Activated B cell treated with CpG ODN at 0.5 μM for 24 hours (primary cell): Measurements from ENCODE around the gene CIAO1. TPM values are rescaled to one million over a fixed set of nuclear protein-coding genes. Genes with fewer than 3 reads are reported as not detected.
A peak's percentile ranks its signal among the peaks of the same experiment; 100 is the strongest.

ENCODE experiments used
- ATAC-seq: fragments of 200-7000 bp; cut with Tn5 transposase; one replicate; pipeline ENCODE4 v1.10.0; 2021; ENCODE audit warnings: low read depth, mild to moderate bottlenecking, moderate library complexity
- CTCF ChIA-PET: fragments of 350-600 bp; sonication (Branson Sonifier 250); formaldehyde crosslinking; loops from one replicate; lab custom pipeline; 2021; ENCODE audit warnings: antibody characterized with exemption; lab: Charles Lee
- POLR2A ChIA-PET: fragments of 350-600 bp; sonication (Branson Sonifier 250); formaldehyde crosslinking; loops from one replicate; lab custom pipeline; 2021; ENCODE audit warnings: antibody characterized with exemption; lab: Charles Lee
- DNase-seq: peaks from one replicate; pipeline ENCODE4 v3.0.0; 2022
- H3K27ac Mint-ChIP-seq: one replicate; pipeline ENCODE4 v1.8.0; 2020; ENCODE audit warnings: mixed read lengths
- H3K27me3 Mint-ChIP-seq: one replicate; pipeline ENCODE4 v1.8.0; 2021; ENCODE audit warnings: mixed read lengths
- H3K36me3 Mint-ChIP-seq: one replicate; pipeline ENCODE4 v1.8.0; 2021; ENCODE audit warnings: low read depth, mixed read lengths
- H3K4me1 Mint-ChIP-seq: one replicate; pipeline ENCODE4 v1.8.0; 2021; ENCODE audit warnings: mixed read lengths
- H3K4me3 Mint-ChIP-seq: one replicate; pipeline ENCODE4 v1.8.0; 2020; ENCODE audit warnings: mild to moderate bottlenecking, mixed read lengths
- H3K9me3 Mint-ChIP-seq: one replicate; pipeline ENCODE4 v1.8.0; 2020; ENCODE audit warnings: mixed read lengths
- CTCF ChIP-seq: fragments of 200-600 bp; IDR thresholded peaks from one replicate; pipeline ENCODE4 v1.8.0; 2022; ENCODE audit warnings: antibody characterized with exemption, mild to moderate bottlenecking
- intact Hi-C: fragments of 100-400 bp; cut with micrococcal nuclease; formaldehyde crosslinking; loops from one replicate; pipeline ENCODE4 v1.15.1; 2024
- total RNA-seq: library from RNA; stranded (reverse); gene quantifications from 2 replicates; pipeline ENCODE4 v1.2.3, GENCODE V29; 2022

CIAO1 gene
- total RNA-seq, 1 donor from 2014 or later = 71.6 TPM

- Mint-ChIP-seq H3K4me1 (peaks cover 83% of the 10 kb centered on the region), H3K27ac (peak overlapping the region; percentile 80), H3K9me3 (no peaks in the 10 kb centered on the region), H3K36me3 (peaks cover 69% of the 10 kb centered on the region), H3K27me3 (no peaks in the 10 kb centered on the region), H3K4me3 (peak overlapping the region; percentile 25)
- ChIA-PET CTCF (interaction anchor here (1.0 to 4.2 kb wide), 3 partner anchors 24 to 84 kb away, joined by 3 to 22 read pairs (median 4); no protein-coding TSS in a partner anchor), POLR2A (interaction anchor here (1.1 to 4.7 kb wide), 3 partner anchors 10 to 53 kb away, joined by 3 to 40 read pairs (median 4); partner anchors contain the start of gene STARD7)
- DNase-seq (no peak), ATAC-seq (no peak)
- no peak for TF ChIP-seq CTCF
- intact Hi-C loops = no loop called here
Observed at GRCh38 chr2:96258166-96259022, 7.6 kb upstream of the CIAO1 start.

GRCh38 chr2:96259497-96259921 lies 6.5 kb upstream of the CIAO1 start:
- no peaks in the 10 kb centered on the region for H3K27me3 Mint-ChIP-seq
- DNase-seq (no peak), ATAC-seq (no peak)
- TF ChIP-seq CTCF = no peak
- intact Hi-C loops = no loop called here
- peak overlapping the region; percentile 48 for H3K4me3 Mint-ChIP-seq
- ChIA-PET POLR2A (interaction anchor here (1.1 to 4.7 kb wide), 4 partner anchors 11 to 54 kb away, joined by 3 to 40 read pairs (median 6); partner anchors contain the start of gene STARD7), CTCF (interaction anchor here (1.0 to 4.2 kb wide), 8 partner anchors 13 to 121 kb away, joined by 3 to 22 read pairs (median 4); partner anchors contain the start of gene ASTL)
- peaks cover 94% of the 10 kb centered on the region for H3K4me1 Mint-ChIP-seq
- H3K9me3 Mint-ChIP-seq = no peaks in the 10 kb centered on the region
- peak overlapping the region; percentile 80 for H3K27ac Mint-ChIP-seq
- peaks cover 68% of the 10 kb centered on the region for H3K36me3 Mint-ChIP-seq

- ATAC-seq (peak; percentile 56), DNase-seq (no peak)
- ChIA-PET POLR2A (interaction anchor here (1.2 to 4.7 kb wide), 8 partner anchors 18 to 122 kb away, joined by 3 to 40 read pairs (median 4); partner anchors contain the start of genes ASTL, DUSP2 and STARD7), CTCF (interaction anchor here (0.5 to 4.2 kb wide), 12 partner anchors 13 to 238 kb away, joined by 3 to 22 read pairs (median 4); partner anchors contain the start of genes ASTL and STARD7)
- H3K27me3 Mint-ChIP-seq = no peaks in the 10 kb centered on the region
- H3K27ac Mint-ChIP-seq = peak overlapping the region; percentile 80
- peak overlapping the region; percentile 36 for H3K4me3 Mint-ChIP-seq
- peaks cover 89% of the 10 kb centered on the region for H3K4me1 Mint-ChIP-seq
- no peak for TF ChIP-seq CTCF
- H3K36me3 Mint-ChIP-seq = peaks cover 59% of the 10 kb centered on the region
- intact Hi-C loops = loop anchor here (1.0 to 10.0 kb wide), 5 partner anchors 15 to 504 kb away; partner anchors contain the start of genes ASTL and CNNM4
- H3K9me3 Mint-ChIP-seq = no peaks in the 10 kb centered on the region
Observed at GRCh38 chr2:96260387-96261260, 5.4 kb upstream of the CIAO1 start.

GRCh38 chr2:96261328-96262003 lies 4.6 kb upstream of the CIAO1 start:
- DNase-seq = no peak
- peaks cover 83% of the 10 kb centered on the region for H3K4me1 Mint-ChIP-seq
- H3K27ac Mint-ChIP-seq = peak overlapping the region; percentile 80
- no peak for ATAC-seq
- CTCF ChIA-PET = interaction anchor here (1.3 to 4.2 kb wide), 7 partner anchors 20 to 239 kb away, joined by 3 to 22 read pairs (median 6); partner anchors contain the start of gene ASTL
- H3K36me3 Mint-ChIP-seq = peaks cover 55% of the 10 kb centered on the region
- no peaks in the 10 kb centered on the region for H3K9me3 Mint-ChIP-seq
- intact Hi-C loops = loop anchor here (2.0 to 10.0 kb wide), 3 partner anchors 29 to 503 kb away; partner anchors contain the start of gene CNNM4
- no peak overlapping the region for H3K4me3 Mint-ChIP-seq
- no peaks in the 10 kb centered on the region for H3K27me3 Mint-ChIP-seq
- no peak for TF ChIP-seq CTCF
- POLR2A ChIA-PET = interaction anchor here (0.5 to 4.7 kb wide), 8 partner anchors 19 to 123 kb away, joined by 3 to 40 read pairs (median 4); partner anchors contain the start of genes ASTL, DUSP2 and STARD7
